GM19043 (cell line): ENCODE results near the gene MLH1.
A peak's percentile ranks its signal among the peaks of the same experiment; 100 is the strongest.
"Not testable (repeated sequence)": the region's sequence is repeated elsewhere in the genome, so short reads cannot be mapped to it uniquely, and the experiment has no call there.

Source experiments
- ATAC-seq: cut with Tn5 transposase; IDR thresholded peaks from one replicate; pipeline ENCODE4 v1.9.1; 2021; ENCODE audit warnings: low read depth; ENCODE audit not compliant: unreplicated experiment

The MLH1 gene

DNA sequence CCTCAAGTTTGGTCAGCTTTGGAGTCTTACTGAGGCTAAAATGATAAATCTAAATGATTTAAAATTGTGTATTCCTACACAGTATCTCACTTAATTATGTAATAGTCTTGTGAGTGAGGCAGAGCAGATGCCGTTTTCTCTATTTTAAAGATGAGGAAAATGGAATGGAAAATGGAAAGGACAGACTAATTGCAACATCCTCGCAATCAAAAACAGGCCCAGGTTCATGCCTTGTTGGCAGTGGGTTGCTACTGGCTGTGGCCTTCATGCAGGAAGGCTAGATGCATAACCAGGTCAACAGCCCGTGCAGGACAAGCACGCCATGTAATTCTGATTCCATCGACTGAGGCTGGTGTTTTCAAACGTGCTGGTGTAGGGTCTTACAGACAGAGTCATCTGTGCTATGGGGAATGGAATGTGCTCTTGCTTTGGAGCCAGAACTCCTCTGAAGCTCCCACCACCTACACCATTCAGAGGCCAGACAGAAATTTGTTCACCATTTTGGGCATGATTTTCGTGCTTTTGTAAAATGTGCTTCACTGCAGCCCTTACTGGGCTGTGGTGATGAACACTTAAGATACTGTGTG is 37.9 kb downstream of the MLH1 start:
- no peak for ATAC-seq

GRCh38 chr3:37032961-37033360 is 39.6 kb downstream of the MLH1 start:
- ATAC-seq = no peak

GRCh38 chr3:37037352-37037751 is 44.0 kb downstream of the MLH1 start:
- ATAC-seq = no peak

DNA sequence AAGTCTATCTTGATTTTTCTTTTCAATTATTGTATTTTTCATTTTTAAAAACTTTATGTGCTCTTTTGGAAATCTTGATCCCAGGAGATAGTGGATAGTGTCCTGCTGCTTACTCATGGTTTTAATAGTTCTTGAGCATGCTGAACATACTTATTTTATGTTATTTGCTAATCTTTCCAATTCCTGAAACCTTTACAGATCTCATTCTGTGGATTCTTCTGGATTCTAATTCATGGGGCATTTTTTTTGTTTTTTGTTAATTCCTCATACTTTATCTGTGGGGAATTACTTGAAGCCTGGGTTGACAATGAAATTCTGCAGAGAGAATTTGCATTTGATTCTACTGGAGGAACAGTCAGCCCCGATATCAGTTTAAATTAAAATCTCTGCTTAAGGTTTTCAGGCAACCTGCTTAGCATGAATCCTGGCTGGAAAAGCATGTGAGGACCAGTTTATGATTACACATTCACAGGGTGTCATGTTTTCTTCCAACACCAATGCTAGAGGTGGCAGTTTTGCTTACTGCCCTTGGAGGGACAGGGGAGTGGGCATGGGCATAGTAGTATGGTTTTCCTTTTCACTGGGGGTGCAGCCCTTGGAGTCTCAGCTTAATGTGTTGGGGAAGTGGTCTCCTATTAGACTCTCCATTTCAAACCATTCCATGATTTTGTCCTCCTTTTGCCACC is 46.0 kb downstream of the MLH1 start:
- ATAC-seq = no peak

DNA sequence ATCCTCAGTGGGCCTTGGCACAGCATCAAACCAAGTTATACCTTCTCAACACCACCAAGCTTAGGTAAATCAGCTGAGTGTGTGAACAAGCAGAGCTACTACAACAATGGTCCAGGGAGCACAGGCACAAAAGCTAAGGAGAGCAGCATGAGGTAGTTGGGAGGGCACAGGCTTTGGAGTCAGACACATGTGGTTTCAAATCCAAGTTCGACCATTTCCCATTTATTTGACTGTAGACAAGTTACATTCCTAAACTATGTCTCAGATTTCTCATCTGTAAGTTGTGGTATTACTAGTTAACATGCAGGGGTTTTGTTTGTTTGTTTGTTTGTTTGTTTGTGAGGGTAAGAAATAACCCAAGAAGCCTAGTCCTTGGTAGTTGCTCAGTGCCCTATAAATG is 46.9 kb downstream of the MLH1 start:
- ATAC-seq = no peak

DNA sequence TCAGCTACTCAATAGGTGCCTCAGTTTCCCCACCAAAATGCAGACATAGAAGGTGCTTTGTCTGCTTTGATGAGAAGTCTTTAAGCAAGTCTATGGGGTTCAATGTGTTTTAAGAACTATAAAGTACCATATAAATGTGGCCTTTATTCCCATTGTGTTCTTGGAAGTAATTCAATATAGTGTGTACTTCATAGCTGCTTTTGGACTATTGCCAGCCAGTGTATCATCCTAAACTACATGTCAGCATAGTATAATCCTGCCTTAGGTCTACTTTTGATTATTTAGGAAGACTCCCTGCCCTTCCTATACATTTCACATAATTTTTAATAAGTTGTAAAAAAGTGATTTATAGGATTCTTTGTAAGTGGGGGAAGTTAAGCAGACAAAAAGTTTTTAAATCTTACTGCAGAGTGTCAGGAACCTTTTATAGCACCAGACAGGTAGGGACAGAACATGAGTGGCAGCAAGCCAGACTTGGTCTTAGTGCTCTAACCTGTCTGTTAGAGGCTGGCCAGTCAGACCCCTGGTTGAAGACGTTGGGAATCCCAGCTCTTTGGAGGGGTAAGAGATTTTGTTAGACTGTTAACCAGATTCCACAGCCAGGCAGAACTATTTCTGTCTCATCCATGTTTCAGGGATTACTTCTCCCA is 48.4 kb downstream of the MLH1 start:
- no peak for ATAC-seq

DNA sequence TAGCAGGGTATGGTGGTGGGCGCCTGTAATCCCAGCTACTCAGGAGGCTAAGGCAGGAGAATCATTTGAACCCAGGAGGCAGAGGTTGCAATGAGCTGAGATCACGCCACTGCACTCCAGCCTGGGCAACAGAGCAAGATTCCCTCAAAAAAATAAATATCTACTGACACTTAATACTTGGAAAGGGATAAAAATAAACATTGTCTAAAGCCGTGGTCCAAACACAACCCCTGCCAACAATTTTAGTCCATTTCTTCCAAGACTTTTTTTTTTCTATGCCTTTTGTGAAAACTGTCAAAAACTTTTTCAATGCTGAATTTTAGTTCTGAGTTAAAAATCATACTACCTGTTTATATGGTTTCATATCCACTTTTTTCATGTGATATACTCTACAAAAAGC is 49.4 kb downstream of the MLH1 start:
- ATAC-seq = not testable (repeated sequence)

DNA sequence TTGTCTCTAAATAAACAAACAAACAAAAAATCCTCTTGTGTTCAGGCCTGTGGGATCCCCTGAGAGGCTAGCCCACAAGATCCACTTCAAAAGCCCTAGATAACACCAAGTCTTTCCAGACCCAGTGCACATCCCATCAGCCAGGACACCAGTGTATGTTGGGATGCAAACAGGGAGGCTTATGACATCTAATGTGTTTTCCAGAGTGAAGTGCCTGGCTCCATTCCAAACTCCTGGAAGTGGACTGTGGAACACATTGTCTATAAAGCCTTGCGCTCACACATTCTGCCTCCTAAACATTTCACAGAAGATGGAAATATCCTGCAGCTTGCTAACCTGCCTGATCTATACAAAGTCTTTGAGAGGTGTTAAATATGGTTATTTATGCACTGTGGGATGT is 57.0 kb downstream of the MLH1 start:
- no peak for ATAC-seq

- no peak for ATAC-seq
Measured at GRCh38 chr3:37052860-37053259, 59.5 kb downstream of the MLH1 start.

DNA sequence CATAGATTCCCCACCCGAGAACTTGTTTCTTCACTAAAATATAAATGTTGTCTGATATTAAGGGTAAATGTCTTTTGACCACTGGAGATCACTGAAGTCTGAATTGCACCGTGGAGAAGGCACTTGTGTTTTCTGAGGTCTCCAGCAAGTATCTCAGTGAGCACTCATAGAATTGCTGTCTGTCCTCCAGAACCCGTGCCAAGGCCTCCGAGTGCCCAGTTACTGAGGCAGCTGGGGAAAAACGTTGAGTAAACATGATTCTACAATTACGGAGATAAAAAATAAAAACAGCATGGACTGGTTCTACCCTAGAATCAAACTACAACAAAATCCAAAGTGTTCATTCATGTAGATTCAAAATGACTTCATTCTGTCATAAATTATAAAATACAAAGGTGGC is 60.0 kb downstream of the MLH1 start:
- no peak for ATAC-seq

DNA sequence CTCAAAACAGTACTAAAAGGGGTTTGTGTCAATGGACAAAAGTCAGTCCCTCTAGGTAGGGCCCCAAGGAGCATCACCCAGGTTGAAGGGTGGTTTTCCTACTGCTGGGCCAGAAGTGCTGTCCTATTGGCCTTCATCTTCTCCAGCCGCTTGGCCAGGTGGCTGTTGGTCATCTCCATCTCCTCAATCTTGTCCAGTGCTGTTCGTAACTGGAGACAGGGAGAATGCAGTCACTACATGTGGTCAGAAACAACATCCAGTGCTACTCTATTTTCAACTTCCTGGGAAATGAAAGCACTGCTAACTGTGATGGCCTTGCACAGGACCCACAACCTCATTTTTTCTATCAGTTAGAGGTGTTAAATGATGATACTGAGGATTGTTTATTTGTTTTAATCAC is 60.4 kb downstream of the MLH1 start:
- ATAC-seq = no peak

DNA sequence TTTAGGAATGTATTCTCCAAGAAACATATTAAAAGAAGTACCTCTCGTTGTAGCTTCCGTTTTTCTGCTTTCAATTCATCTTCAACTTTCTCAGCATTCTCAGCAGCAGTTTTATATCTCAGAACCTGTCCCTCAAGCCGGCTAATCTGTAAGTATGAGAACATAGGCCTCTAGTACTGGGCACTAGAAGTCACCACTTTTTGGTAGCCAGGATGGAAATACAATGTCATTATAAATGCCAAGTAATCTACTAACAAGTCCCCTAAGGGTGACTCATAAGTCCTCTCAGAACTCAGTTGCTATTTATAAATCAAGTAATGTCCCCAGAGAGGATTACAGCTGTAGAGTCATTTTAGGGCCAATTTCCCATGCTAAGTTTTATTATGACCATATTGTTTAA is 61.1 kb downstream of the MLH1 start:
- ATAC-seq = peak; percentile 79

DNA sequence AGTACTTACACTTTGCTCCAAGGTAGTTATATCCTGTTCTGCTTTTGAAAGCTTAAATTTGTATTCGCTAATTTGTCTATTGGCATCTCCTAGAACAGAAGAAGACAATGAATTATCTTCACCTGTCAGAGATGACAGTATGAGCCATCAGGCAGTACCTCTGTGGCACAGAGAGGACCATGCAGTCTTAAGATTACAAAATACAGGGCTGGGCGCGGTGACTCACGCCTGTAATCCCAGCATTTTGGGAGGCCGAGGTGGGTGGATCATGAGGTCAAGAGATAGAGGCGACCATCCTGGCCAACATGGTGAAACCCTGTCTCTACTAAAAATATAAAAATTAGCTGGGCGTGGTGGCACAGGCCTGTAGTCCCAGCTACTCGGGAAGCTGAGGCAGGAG is 61.8 kb downstream of the MLH1 start:
- ATAC-seq = not testable (repeated sequence)

GRCh38 chr3:37056826-37057225 is 63.5 kb downstream of the MLH1 start:
- no peak for ATAC-seq

GRCh38 chr3:37058117-37058516 is 64.8 kb downstream of the MLH1 start:
- ATAC-seq = no peak

DNA sequence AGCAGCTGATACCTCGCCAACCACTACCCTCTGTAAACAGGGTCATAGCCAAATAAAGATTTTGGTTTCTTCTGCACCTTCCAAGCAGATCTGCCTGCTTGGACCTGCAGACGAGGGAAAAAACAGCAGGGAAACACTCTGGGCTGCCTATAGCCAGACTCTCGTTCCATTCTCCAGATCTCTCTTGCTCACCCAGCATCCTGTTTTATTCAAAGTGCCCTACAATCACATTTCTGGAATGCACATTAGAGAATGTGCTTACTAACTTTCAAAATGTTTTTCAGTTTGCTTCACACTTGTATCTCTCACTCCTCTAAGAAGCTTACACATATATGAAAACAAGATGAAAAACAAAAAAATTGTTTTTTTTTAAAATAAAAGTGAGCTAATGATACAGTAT is 71.4 kb downstream of the MLH1 start:
- ATAC-seq = no peak

GRCh38 chr3:37067577-37067976 is 74.3 kb downstream of the MLH1 start:
- no peak for ATAC-seq

DNA sequence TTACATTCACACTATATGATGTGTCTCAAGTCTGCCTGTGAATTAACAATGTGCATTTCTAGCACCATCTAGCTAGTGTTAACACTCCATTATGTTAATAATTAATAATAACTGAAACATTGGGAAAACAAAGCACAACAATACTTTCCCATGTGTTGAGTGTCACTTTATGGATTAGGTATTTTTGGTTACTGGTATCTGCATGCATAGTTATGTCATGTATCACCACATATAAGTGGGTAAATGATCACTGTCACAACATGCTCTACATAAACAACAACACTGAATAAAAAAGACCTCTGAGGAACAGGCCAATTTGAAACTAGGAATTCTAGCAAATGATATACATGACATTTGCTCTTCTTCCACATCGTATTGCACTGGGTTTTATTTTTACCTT is 74.7 kb downstream of the MLH1 start:
- ATAC-seq = no peak

GRCh38 chr3:37071921-37072320 is 78.6 kb downstream of the MLH1 start:
- ATAC-seq = no peak

GRCh38 chr3:37072892-37073291 is 79.6 kb downstream of the MLH1 start:
- ATAC-seq = no peak

- ATAC-seq = no peak
Measured at GRCh38 chr3:37074178-37074577, 80.9 kb downstream of the MLH1 start.

GRCh38 chr3:37075955-37076354 is 82.6 kb downstream of the MLH1 start:
- no peak for ATAC-seq
